GM12892 (cell line): ENCODE measurements around the gene CFAP53.

ENCODE experiments used
- POLR2A ChIP-seq: IDR thresholded peaks from 2 replicates; pipeline ENCODE4 v1.6.1; 2011; ENCODE audit warnings: low read depth, low read length, control low read depth
- POLR2AphosphoS5 ChIP-seq: IDR thresholded peaks from 2 replicates; pipeline ENCODE4 v1.6.1; 2011; ENCODE audit warnings: low read depth, low read length, control low read depth

DNA sequence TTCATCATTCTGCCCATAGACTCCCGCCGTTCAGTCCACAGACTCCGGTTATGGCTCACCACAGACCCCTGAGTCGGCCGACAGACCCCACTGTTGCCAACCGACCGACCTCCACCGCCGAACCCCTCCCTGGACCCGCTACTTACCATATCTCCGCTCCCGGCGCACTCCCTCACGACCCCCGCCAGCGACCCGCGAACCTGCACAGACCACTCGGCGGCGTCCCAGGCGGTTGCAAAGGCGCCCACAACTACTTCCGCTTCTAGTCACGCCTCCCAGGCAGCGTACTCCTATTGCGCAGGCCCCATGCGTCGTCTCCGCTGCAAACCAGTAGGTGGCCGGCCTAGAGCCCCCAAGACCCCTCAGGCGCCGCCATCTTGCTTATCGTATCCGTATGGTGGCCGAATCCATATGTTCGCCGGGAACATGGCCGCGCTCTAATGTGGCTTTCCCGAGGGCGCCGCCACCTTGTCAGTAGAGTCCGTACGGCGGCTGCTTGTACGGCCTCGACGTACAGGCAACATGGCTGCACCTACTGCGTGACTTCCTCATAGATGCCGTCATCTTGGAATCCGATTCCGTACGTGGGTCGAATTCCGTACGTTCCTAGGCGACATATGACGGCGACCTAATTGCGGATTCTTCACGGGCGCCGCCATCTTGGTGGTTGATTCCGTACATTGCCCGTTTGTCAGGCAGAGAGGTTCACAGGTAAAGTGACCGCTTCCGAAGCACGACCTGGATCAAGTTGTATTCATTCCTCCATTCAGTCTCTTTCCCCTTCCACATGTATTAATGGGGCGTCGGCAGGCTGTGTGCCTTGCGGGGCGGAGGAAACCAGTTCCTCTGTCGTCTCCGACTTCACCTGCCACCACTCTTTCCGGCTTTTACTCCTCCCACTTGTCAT lies 21.4 kb upstream of the CFAP53 start, which contains the start of gene CXXC1:
- TF ChIP-seq POLR2AphosphoS5 (peak; percentile 56; the same call in 1 of the 2 replicates), POLR2A (peak; percentile 65; the same call in 1 of the 2 replicates)
